DMS 273 treated with DMSO at 0.1 percent for 48 hours (cell line): Measurements from ENCODE around the gene CDYL.

Experiments used
- DNase-seq: peaks from one replicate; lab custom pipeline; 2025; lab: John Stamatoyannopoulos, UW

Gene CDYL

DNA sequence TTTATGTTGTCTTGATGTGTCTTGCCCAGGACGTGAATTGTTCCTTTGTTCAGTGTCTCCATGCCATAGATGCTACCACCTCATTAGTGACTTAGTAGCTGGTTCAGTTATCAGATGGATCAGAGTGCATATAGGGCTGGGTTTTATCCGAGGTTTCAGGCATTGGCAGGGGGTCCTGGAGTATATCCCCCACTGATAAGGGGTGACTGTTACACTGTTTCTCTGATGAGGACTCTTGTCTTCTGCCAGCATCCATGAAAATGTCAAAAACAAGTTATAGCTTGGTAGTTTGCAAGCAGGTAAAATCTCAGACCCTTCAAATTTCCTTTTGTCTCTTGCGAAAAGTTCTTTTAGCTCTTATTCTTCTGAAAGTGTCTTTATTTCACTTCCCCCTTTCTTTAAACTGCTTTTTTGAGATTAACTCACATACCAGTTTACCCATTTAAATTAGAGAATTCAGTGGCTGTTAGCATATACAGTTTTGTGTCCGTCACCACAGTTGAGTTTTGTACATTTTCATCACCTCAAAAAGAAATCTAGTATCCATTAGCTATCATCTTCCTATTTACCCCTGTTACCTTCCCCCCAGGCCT, 109.2 kb downstream of the CDYL start:
- no peak for DNase-seq

DNA sequence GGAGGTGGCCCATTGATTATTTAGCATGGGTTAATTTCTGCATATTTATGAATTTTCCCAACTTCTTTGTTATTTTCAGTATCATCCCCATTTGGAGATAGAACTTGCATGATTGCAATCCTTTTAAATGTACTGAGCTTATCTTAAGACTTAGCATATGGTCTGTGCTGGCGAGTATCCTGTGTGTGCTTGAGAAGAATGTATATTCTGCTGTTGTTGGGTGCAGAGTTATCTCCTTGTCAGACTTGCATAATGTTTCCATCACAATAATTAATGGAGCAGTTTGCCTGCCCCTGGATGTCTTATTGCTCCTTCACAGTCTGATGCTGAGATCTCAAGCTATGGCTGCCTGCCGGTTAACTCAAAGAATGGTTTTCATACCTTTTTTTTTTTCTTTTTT, 112.6 kb downstream of the CDYL start:
- DNase-seq = no peak

DNA sequence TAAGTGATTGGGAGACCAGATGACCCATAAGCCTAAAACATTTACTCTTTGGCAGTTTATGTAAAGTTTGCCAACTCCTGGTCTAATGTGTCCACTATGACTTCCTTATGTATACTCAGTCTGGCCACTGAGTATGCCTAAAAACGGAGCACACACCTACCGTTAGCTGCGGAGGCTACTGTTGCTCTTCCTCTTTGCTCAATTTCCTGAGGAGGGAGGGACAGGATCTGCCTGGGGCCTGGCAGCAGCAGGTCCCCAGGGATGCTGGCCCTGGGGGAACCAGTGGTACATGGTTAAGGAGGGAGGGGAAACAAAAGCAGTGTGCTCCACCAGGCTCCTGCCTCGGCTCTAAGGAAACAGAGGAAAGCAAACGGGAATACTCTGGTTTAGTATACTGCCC, 113.5 kb downstream of the CDYL start:
- no peak for DNase-seq

- DNase-seq = no peak
These were observed 114.0 kb downstream of the CDYL start for GRCh38 chr6:4890191-4890590.

DNA sequence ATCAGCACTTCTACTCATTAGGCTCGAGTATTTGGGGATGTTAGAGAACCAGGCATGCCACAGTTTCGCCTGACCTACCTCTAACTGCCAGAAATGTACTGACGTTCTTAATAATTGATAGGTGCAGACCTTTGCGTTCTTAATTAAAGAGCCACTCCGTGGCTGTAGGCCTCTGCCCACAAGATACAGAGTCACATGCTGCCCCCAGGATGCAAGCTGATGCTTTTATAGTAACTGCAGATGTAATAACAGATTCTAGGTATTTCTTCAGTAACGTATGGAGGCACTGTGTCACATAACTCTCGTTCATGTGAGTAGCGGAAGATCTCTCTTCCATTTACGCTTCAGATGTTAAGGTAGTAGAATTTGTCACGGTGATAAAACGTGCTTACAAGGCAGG, 114.4 kb downstream of the CDYL start:
- no peak for DNase-seq

- no peak for DNase-seq
These were observed 114.9 kb downstream of the CDYL start for GRCh38 chr6:4891141-4891540.

DNA sequence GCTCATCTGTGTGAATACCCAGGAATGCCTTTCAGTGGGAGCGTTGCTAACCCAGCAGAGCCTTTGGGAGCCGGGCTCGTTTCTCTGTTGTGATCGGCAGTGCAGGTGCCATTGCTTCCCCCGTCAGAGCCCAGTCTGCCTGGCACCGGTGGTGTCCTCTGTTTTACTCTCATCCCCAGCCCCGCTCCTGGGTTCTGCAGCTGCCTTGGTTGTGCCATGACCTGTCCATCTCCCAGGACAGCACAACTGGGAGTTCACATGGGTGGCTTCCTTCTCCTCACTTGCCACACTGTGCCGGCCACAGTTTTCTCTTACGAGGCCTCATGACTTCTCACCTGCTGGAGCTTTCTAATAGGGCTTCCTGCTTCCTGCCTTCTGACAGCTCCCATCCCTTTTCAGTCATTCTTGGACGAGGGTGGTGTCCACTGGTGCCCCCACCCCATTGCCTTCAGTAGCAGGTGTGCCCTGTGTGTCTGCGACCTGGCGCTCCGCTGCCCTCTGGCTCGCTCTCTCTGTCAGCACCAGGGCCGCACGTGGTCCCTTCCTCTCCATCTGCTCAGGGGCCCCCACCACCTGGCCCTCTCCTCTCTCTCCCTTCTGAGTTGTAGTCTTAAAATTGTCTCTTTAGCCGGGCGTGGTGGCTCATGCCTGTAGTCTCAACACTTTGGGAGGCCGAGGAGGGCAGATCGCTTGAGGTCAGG, 116.7 kb downstream of the CDYL start:
- no peak for DNase-seq

GRCh38 chr6:4894049-4894448, 117.8 kb downstream of the CDYL start:
- no peak for DNase-seq

- no peak for DNase-seq
These were observed 119.8 kb downstream of the CDYL start for GRCh38 chr6:4895971-4896370.

GRCh38 chr6:4896401-4896800, 120.2 kb downstream of the CDYL start:
- DNase-seq = no peak

DNA sequence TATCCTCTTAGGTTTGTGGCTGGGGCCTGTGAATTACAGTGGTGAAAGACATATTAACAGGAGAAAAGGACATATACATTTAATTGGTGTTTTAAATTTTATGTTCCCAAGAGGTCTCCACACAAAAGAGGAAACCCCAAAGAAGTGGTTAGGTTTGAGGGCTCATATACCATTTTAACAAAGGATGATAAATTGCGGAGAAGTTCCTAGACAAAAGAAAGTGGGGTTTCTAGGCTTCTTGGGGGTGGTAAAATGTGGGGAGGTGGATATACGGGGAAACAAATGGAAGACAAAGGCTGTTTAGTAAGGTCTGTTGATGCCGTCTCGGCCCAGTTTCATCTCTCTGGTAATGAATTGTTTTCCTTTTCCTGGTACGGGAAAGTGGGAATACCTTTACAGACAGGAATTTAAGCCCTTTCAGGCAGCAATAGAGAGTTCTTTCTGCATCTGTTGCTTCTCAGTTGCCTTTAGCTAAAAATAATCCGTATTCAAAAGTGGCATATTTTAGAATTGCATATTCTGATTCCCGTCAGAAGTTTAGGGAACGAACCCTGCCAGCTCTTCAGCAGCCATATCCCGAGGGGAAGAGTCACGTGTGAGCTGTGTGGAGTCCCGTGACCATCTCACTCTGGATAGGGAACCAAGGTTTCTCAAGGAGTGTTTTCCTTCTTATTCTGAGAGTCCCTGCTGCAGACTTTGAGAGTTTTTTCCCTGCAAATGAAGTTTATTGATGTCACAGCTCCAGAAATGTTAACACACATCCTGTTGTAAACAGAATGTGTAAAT, 123.2 kb downstream of the CDYL start:
- DNase-seq = no peak

DNA sequence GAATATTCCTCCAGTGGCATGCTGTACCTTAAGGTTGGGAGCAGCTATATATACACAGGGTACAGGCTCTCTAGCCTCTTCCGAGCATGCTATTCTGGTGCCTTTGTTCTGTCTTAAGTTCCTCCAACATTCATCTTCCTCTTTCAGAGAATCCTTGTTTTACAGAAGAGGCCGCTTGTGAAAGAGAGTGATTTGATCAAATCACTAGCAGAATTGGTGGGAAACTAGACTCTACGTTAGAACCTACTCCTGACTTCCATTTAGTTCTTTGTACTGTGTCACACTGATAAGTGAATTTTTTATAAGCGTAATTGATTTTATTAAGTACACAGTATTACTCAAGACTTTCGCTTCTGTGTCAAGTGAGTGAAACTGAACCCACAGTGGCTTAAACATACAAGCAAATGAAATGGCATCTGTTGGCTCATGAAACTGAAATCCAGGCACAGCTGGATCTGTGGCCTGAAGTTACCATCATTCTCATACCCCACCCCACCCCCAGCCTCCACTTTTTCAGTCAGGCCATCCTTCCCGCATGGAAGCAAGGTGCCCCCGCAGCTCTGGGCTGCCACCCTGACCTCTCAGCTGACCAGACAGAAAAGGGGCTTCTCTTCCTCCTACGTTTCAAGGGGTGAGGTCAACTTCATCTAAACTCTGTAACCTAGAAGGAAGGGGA, 125.3 kb downstream of the CDYL start:
- DNase-seq = no peak

DNA sequence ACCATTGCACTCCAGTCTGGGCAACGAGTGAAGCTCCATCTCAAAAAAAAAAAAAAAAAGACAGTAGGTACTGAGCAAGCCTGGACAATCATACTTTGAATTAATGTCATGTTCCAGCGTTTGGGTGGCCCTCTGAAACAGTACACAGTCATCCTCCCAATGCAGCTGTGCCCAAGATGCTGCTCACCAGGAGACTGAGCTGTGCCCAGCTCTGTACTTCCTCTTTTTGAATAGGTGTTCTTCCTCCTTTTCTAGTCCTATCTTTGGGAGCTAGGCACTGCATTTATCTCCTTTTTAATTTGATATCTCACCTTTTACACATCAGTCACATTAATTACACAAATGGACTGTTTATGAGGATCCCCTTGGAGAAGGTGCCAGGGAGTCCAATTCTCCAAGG, 126.2 kb downstream of the CDYL start:
- no peak for DNase-seq

DNA sequence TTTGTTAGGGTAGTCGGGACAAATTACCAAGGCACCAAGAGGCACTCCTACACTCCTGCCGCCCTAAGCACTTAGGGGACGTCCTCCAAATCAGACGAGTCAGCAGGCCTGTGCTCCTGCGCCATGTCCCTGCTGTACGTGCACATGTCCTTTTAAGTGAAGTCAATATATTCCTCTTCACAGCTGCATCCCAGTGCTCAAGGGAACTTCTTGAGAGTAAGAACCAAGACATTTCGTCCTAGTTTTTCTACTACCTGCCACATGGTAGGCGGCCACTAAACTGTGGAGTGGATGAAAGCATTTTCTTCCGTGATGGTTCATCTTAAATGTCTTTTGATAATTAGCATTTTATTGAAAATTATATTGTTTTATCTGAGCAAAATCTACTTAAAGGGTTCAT, 126.9 kb downstream of the CDYL start:
- no peak for DNase-seq

DNA sequence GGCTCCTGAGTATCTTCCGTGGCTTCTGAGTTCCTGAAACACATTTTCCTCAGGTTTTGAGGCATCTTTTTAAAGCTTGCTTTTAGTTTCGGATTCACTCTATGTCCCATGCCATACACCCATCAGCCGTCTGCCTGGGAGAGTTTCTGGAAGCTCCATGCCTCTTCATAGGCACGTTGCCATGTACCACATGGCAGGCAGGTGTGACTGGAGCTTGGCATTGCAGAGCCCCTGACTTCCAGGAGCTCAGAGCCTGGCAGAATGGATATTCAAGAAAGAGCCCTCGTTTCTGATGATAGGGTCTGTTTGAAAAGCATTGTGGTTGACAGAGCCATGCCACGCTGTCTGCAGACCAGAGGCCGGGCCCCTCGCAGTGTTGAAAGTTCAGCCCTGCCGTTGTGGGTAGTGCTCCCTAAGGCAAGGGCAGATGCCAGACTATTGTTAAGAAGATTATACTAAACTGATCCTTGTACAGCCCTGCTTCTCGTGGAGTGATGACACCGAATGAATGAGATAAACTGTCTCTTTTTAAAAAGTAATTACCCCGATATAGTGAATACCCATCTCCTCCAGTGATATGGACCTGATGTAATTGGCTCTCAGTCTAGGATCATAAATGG, 127.7 kb downstream of the CDYL start:
- no peak for DNase-seq

DNA sequence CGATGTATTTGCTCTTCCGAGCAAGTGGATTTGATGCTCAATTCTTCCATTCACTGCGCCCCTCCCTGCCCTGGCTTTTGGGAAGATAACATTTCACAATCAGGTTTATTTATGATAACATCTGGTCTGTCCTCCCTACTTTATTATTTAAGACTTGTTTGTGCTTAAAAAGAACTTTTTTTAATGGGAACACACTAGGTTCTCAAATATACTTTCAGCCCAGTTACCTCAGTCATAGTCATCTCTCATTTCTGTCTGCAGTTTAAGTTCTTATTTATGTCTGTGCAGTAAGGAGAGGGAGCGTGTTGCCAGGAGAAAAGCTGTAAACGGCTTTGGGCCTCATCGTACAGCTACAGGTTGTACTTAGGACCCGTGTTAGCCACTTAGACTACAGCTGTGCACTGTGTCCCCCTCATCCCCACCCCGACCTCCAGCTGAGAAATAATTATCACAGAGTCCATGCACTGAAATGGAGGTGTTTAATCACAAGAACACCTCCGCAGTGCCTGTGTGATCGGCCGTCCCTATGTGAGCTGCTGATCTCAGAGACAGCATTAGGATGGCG, 128.3 kb downstream of the CDYL start:
- no peak for DNase-seq

DNA sequence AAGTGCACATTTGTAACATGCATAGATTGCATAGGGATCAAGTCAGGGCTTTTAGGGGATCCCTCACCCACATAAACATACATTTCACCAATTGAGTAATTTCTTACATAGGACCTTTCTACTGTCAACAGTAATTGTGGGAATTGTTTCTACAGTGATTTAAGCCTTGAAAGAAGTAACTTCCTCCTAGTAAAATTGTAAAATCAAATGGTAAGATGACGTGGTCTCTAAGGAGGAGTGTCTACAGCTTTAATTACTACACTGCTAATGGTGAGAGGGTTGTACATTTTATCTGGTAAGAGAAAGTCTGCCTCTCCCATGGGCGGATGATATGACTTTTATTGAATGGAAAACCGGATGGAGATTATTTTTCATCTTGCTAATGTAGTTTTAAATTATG, 129.6 kb downstream of the CDYL start:
- no peak for DNase-seq

DNA sequence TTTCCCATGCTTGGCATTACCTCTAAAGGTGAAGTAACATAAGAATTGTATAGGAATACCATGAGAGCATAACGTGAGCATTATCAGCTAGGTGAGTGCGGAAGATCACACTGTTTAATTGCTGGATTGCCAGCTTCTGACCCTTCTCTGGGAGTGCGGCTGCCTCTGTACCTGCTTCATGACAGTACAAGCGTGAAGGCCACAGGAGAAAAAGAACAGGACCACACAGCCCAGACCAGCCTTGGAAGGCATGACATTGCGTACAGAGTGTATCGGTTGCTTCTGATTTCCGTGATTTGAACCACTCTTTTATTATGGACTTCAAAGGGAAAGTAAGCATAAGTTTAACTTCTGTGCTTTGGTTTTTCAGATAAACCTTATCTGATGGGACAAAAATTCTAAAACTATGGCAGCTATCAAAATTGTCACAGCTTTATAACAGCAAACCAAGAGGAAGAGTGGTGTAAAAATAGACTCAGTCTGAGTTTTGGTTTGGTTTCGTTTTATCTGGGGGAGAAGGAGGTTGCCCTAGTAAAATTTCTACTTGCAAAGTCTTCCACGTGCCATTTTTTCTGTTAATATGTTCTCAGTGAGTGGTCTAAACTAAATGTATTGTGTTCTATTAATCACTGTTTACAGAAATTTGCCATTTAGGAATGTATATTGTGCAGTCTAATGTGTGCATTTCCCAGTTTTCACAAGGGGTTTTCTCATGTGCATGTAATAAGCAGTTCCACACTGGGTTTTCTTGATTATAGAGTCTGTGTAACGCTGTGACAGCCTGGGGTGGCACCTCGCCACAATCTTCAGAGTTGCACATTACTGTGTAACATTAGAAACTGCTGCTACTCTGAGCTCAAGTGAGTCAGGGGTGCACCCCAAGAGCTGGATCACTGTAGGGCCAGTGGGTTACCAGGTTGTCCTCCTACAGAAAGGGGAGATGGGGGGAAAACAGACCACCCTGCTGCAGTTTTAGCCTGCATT, 130.4 kb downstream of the CDYL start:
- no peak for DNase-seq

DNA sequence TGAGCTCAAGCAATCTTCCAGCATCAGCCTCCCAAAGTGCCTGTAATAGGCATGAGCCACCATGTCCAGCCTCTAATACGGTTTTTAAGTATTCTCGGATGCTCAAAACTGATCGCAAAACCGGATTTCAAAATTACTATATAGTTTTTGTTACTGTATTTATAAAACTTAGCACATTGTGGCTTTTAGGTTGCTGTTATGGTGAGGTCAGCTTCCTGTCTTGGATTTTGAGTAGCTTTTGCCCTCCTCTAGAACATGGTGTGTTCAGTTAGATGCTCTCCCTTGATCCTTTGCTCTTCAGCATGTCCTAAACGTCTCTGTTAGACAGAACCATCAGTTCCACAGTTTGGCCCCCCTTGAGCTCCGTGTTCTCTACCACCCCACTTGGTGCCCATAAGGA, 131.4 kb downstream of the CDYL start:
- no peak for DNase-seq

DNA sequence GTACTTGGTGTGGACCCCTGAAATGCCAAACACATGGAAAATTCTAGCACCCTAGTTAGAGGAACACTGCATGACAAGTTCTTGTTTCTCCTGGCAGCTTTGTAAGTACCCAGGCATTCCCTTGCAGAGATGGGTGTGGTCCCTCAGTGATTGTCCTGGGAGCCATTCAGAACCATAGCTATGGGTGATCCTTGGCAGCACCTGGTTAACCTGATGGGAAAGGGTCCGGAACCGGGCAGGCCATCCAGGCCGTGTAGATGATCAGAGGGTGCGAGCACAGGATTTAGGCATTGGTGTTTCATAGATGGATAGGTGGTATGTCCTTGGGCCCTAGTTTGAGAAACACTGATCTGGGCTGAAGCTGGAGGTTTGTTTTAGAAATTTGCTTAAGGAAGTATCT, 131.9 kb downstream of the CDYL start:
- DNase-seq = no peak
